ENCODE data around the gene DNAH3.

DNA sequence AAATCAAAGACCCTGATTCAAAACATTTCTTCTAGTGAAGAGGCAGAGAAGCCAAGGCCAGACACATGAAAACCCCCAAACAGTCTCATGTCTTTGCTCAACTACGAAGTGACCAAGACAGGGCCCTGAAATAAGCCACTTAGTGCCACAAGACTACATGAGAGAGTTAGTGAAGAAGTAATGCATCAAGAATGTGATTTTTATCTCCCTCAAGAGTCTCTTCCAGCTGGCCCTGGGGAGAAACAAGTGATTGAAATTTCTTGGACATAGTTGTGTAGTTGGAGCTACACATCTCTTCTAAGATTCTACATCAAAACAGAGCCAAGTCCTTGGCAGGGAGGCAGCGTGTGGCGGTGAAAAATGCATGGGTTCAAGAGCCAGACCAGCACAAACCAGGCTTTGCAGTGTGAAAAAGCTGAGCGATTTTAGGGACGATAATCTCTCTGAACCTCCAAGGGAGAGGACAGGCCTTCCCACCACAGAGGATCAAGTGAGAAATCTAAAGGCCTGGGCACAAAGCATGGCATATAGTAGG lies 219.5 kb downstream of the DNAH3 start:
- TF ChIP-seq, protein P1, sequence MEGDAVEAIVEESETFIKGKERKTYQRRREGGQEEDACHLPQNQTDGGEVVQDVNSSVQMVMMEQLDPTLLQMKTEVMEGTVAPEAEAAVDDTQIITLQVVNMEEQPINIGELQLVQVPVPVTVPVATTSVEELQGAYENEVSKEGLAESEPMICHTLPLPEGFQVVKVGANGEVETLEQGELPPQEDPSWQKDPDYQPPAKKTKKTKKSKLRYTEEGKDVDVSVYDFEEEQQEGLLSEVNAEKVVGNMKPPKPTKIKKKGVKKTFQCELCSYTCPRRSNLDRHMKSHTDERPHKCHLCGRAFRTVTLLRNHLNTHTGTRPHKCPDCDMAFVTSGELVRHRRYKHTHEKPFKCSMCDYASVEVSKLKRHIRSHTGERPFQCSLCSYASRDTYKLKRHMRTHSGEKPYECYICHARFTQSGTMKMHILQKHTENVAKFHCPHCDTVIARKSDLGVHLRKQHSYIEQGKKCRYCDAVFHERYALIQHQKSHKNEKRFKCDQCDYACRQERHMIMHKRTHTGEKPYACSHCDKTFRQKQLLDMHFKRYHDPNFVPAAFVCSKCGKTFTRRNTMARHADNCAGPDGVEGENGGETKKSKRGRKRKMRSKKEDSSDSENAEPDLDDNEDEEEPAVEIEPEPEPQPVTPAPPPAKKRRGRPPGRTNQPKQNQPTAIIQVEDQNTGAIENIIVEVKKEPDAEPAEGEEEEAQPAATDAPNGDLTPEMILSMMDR (IDR thresholded peaks at IDR 0.05 in 8 of 11, conservative IDR thresholded peaks at IDR 0.05 in 3 of 11) = no peak
- no peak for TF ChIP-seq POLR2A (IDR thresholded peaks at IDR 0.05)
